Hepatocyte (in vitro differentiated cells): ENCODE measurements around the gene HSPA12A. TPM values are rescaled to one million over a fixed set of nuclear protein-coding genes. Genes with fewer than 3 reads are reported as not detected.

ENCODE experiments used
- DNase-seq: peaks from one replicate; pipeline ENCODE4 v3.0.0-alpha.2; 2016; ENCODE audit warnings: low spot score
- H2AFZ ChIP-seq: fragments of 200-600 bp; sonication (generic); 2 replicates; pipeline ENCODE4 v1.6.0; 2016; ENCODE audit warnings: antibody characterized with exemption, mild to moderate bottlenecking
- H3K27ac ChIP-seq: fragments of 200-600 bp; sonication (generic); 2 replicates; pipeline ENCODE4 v1.5.1; 2016; ENCODE audit warnings: mild to moderate bottlenecking
- H3K27me3 ChIP-seq: fragments of 200-600 bp; sonication (generic); 2 replicates; pipeline ENCODE4 v1.6.1; 2016
- H3K36me3 ChIP-seq: fragments of 200-600 bp; sonication (generic); replicated peaks from 2 replicates; pipeline ENCODE4 v1.5.1; 2016; ENCODE audit warnings: low read depth; ENCODE audit not compliant: insufficient read depth
- H3K4me1 ChIP-seq: fragments of 200-600 bp; sonication (generic); 2 replicates; pipeline ENCODE4 v1.5.1; 2016; ENCODE audit warnings: mild to moderate bottlenecking, moderate library complexity; ENCODE audit not compliant: insufficient read depth
- H3K4me2 ChIP-seq: fragments of 200-600 bp; sonication (generic); 2 replicates; pipeline ENCODE4 v1.6.0; 2016
- H3K4me3 ChIP-seq: fragments of 200-600 bp; sonication (generic); 2 replicates; pipeline ENCODE4 v1.5.1; 2016; ENCODE audit warnings: mild to moderate bottlenecking
- H3K79me2 ChIP-seq: fragments of 200-600 bp; sonication (generic); 2 replicates; pipeline ENCODE4 v1.6.0; 2017; ENCODE audit warnings: mild to moderate bottlenecking
- H3K9me2 ChIP-seq: fragments of 200-600 bp; sonication (generic); replicated peaks from 2 replicates; pipeline ENCODE4 v1.6.0; 2017; ENCODE audit warnings: mild to moderate bottlenecking; ENCODE audit not compliant: insufficient read depth
- H3K9me3 ChIP-seq: fragments of 200-600 bp; sonication (generic); 2 replicates; pipeline ENCODE4 v1.5.1; 2016; ENCODE audit warnings: low read depth, mild to moderate bottlenecking
- H4K20me1 ChIP-seq: fragments of 200-600 bp; sonication (generic); 2 replicates; pipeline ENCODE4 v1.6.0; 2016; ENCODE audit warnings: mild to moderate bottlenecking; ENCODE audit not compliant: insufficient read depth, poor library complexity, severe bottlenecking
- EZH2 ChIP-seq: fragments of 200-600 bp; sonication (generic); IDR thresholded peaks from 2 replicates; pipeline ENCODE4 v1.6.1; 2016; ENCODE audit warnings: antibody characterized with exemption, mild to moderate bottlenecking, borderline replicate concordance
- EZH2phosphoT487 ChIP-seq: fragments of 200-600 bp; sonication (generic); IDR thresholded peaks from one replicate; pipeline ENCODE4 v1.6.1; 2018; ENCODE audit warnings: antibody characterized with exemption, mild to moderate bottlenecking, low read depth, moderate library complexity; ENCODE audit not compliant: unreplicated experiment, severe bottlenecking
- WGBS: methylation state at CpG from one replicate; pipeline ENCODE4 v1.1.6; 2016; ENCODE audit warnings: low lambda C conversion rate; ENCODE audit errors: missing lambda C conversion rate; 5-methylcytosine and 5-hydroxymethylcytosine counted together
- polyA plus RNA-seq: library from polyadenylated mRNA; unstranded; fragments of >200 nt; fragmentation: Nextera tagmentation; extraction: Ambion mirVana; gene quantifications from 2 replicates; pipeline ENCODE4 v1.2.1, GENCODE V29; 2016
- total RNA-seq: library from RNA; depleted of rRNA; stranded (reverse); fragments of >200 nt; gene quantifications from 2 replicates; pipeline ENCODE4 v1.2.3, GENCODE V29; 2014
- TF ChIP-seq, protein P1 (sequence below): fragments of 200-600 bp; sonication (generic); IDR thresholded peaks from 2 replicates; pipeline ENCODE4 v1.5.1; 2016; ENCODE audit warnings: antibody characterized with exemption, mild to moderate bottlenecking; ENCODE audit not compliant: poor library complexity

HSPA12A gene
- total and polyA plus RNA-seq, 2 experiments from 2014 or later: 8.7 to 9.9 TPM

DNA sequence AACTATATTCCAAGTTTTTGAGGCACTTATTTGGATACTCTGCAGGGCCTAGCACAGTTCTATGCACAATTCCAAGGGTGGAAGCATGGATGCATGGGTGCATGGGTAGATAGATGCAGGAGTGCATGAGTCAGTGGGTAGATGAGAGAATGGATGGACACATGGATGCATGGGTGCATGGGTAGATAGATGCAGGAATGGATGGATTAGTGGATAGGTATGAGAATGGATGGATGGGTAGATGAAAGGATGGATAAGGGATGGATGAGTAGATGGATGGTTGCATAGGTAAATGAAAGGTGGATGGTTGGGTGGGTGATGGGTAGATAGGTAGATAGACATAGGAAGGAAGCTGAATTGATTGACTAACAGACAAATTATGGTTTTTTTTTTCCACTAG lies 106.0 kb downstream of the HSPA12A start:
- TF ChIP-seq EZH2phosphoT487: no peak
- no peak for TF ChIP-seq EZH2
- TF ChIP-seq, protein P1, sequence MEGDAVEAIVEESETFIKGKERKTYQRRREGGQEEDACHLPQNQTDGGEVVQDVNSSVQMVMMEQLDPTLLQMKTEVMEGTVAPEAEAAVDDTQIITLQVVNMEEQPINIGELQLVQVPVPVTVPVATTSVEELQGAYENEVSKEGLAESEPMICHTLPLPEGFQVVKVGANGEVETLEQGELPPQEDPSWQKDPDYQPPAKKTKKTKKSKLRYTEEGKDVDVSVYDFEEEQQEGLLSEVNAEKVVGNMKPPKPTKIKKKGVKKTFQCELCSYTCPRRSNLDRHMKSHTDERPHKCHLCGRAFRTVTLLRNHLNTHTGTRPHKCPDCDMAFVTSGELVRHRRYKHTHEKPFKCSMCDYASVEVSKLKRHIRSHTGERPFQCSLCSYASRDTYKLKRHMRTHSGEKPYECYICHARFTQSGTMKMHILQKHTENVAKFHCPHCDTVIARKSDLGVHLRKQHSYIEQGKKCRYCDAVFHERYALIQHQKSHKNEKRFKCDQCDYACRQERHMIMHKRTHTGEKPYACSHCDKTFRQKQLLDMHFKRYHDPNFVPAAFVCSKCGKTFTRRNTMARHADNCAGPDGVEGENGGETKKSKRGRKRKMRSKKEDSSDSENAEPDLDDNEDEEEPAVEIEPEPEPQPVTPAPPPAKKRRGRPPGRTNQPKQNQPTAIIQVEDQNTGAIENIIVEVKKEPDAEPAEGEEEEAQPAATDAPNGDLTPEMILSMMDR: no peak
- H2AFZ ChIP-seq: no peak overlapping the region
- no peaks in the 10 kb centered on the region for H3K9me2 ChIP-seq
- H3K4me1 ChIP-seq: no peaks in the 10 kb centered on the region
- H3K27me3 ChIP-seq: peaks cover 3% of the 10 kb centered on the region
- H4K20me1 ChIP-seq: no peaks in the 10 kb centered on the region
- H3K27ac ChIP-seq: no peak overlapping the region
- H3K4me2 ChIP-seq: no peak overlapping the region
- no peaks in the 10 kb centered on the region for H3K36me3 ChIP-seq
- H3K79me2 ChIP-seq: no peaks in the 10 kb centered on the region
- H3K4me3 ChIP-seq: no peak overlapping the region
- DNase-seq: no peak
- no peaks in the 10 kb centered on the region for H3K9me3 ChIP-seq

DNA sequence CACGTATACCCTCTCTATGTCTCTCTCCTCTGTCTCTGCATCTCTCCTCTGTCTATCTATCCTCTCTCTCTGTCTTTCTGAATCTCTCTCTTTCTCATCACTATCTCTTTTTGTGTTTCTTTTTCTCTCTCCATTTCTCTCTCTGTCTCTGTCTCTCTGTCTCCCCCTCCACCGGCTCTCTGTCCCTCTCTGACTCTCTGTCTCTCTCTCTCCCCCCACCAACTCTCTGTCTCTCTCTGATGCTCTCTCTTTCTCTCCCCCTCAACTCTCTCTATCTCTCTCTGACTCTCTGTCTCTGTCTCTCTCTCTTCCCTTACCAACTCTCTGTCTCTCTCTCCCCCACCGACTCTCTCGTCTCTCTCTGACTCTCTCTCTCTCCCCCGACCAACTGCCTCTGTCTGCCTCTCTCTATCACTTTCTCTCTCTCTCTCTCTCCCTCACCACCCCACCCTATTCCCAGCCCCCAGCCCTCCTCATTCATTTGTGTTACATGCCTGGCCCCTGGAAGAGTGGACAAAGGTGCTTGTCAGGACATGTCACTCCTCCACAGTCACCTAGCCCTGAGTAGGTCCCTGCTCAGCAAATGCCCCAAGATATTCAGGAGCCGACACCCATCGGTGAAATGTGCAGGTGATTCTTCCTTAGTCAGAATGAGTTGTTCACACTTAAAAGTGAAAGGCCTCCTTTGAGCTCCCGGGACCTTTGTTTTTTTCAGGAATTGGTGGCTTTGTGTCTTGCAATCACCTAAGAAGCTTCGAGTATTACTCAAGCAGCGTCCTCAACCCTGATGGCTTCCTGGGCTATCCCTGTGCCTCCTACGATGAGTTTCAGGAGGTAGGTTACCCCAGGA lies 108.0 kb downstream of the HSPA12A start:
- no peaks in the 10 kb centered on the region for H3K9me2 ChIP-seq
- peaks cover 3% of the 10 kb centered on the region for H3K27me3 ChIP-seq
- H3K79me2 ChIP-seq: no peaks in the 10 kb centered on the region
- H3K9me3 ChIP-seq: no peaks in the 10 kb centered on the region
- DNase-seq: no peak
- H4K20me1 ChIP-seq: no peaks in the 10 kb centered on the region
- H3K4me3 ChIP-seq: no peak overlapping the region
- H3K36me3 ChIP-seq: no peaks in the 10 kb centered on the region
- H3K4me1 ChIP-seq: no peaks in the 10 kb centered on the region
- TF ChIP-seq EZH2 (no peak), EZH2phosphoT487 (no peak)
- TF ChIP-seq, protein P1: no peak
- no peak overlapping the region for H2AFZ ChIP-seq
- H3K4me2 ChIP-seq: no peak overlapping the region
- 89% methylated on average over 7 of the region's 11 CpGs for WGBS
- no peak overlapping the region for H3K27ac ChIP-seq

- Histone ChIP-seq H3K4me1 (no peaks in the 10 kb centered on the region), H3K79me2 (no peaks in the 10 kb centered on the region), H3K4me2 (no peak overlapping the region), H3K27me3 (peaks cover 3% of the 10 kb centered on the region), H3K27ac (no peak overlapping the region), H3K9me3 (no peaks in the 10 kb centered on the region), H3K4me3 (no peak overlapping the region), H2AFZ (no peak overlapping the region), H3K36me3 (no peaks in the 10 kb centered on the region), H4K20me1 (no peaks in the 10 kb centered on the region), H3K9me2 (no peaks in the 10 kb centered on the region)
- 92% methylated on average over 8 of the region's 8 CpGs for WGBS
- TF ChIP-seq EZH2 (no peak), EZH2phosphoT487 (no peak)
- TF ChIP-seq, protein P1: no peak
- no peak for DNase-seq
Observed at GRCh38 chr10:116633216-116633600, 109.2 kb downstream of the HSPA12A start.
